ENCODE results near the gene COBLL1.

- TF ChIP-seq TAF1 (IDR thresholded peaks at IDR 0.05; ENCODE audit: borderline replicate concordance, low read depth, low read length), result no peak
- TF ChIP-seq POLR2A (IDR thresholded peaks at IDR 0.05; ENCODE audit: low read depth, low read length), result no peak
Measured at GRCh38 chr2:164701565-164701964, 140.1 kb downstream of the COBLL1 start.

All from GM12892 (cell line).